Measurements from ENCODE around the gene KRT2. TPM values are rescaled to one million over a fixed set of nuclear protein-coding genes. Genes with fewer than 3 reads are reported as not detected.

The KRT2 gene
- total and polyA plus RNA-seq, 8 donors, result not detected

DNA sequence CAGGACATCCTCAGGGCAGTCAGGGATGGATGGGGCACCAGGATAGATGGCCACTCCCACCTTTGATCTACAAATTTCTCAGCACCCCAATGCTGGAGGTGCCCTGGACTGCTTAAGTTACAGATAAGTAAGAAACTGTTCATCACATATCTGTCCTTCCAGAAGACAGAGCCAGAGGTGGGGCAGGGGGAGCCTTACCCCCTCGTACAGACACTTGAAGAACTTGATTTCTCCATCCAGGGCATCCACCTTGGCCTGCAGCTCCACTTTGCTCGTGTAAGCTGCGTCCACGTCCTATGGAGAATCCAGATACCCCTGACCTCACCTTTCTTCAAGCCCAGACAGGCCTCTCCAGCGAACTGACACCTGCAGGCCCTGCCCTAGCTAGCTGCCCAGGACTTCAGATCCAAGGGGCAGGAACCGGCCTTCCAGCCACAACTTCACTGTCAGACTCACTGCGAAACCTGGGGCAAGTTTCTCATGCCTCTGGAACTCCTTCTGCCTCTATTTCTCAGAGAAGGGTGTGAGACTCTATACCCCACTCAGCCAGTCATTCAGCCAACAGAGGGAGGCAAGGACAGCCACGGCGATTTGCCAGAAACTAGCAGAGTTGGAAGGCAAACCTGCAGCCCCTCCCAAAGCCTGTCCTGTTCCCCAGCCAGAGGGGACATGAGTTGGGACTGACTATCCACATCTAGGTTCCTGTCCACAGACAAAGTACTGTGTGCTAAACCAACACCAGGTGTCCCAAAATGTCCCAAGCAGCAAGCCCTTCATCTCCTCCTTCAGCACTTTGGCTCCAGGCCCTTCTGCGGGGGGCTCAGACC lies 37.4 kb downstream of the KRT2 start:
- no peaks in the 10 kb centered on the region for H3K36me3 ChIP-seq
- intact Hi-C loops (cut with DNase I; ENCODE audit: low total_unique reads), result no loop called here

DNA sequence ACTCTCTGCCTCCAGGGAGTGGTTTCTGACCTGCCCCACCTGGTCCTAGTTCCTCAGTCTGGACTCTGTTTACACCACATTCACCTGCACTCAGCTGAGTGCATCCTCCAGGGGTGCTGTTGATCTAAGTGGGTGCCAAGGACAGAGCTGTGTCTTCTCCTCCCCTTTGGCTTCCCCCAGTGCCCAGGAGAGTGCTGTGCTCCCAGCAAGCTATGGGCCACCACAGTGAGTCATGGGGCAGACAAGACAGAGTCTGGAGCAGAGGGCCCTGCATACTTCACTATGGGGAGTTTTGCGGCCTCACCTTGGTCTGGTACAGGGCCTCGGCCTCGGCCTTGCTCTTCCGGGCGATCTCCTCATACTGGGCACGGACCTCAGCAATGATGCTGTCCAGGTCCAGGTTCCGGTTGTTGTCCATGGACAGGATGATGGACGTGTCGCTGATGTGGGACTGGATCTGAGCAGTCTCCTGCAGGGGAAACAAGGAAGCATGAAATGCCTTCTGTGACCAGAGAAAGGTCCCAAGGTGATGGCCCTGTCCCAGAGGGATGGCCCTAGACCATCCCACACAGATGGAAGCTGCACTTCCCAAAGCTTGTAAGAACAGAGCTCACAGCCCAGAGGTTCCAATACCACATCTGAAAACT lies 38.5 kb downstream of the KRT2 start:
- 87 to 96% (median 92%) methylated on average over 9 of the region's 9 CpGs for WGBS, 5 donors
- H3K4me1 ChIP-seq, result no peaks in the 10 kb centered on the region
- intact Hi-C loops (cut with DNase I; ENCODE audit: low total_unique reads), result no loop called here
- no peak for DNase-seq
- no peaks in the 10 kb centered on the region for H3K36me3 ChIP-seq
- no peak for TF ChIP-seq POLR2AphosphoS5 (IDR thresholded peaks at IDR 0.05)
- no peak for TF ChIP-seq CTCF (IDR thresholded peaks at IDR 0.05)
- no peak for TF ChIP-seq POLR2A (IDR thresholded peaks at IDR 0.05)
- TF ChIP-seq EP300 (IDR thresholded peaks at IDR 0.05), result no peak
- no peak overlapping the region for H3K4me3 ChIP-seq
- H3K27me3 ChIP-seq, result peaks cover 0 to 58% (median 9%) of the 10 kb centered on the region in 3 donors
- no peaks in the 10 kb centered on the region for H3K9me3 ChIP-seq
- no peak overlapping the region for H3K27ac ChIP-seq

More for the DNA sequence above, 37.4 kb downstream of the KRT2 start:
- Histone ChIP-seq H3K9me3 (no peaks in the 10 kb centered on the region), H3K27ac (no peak overlapping the region), H3K27me3 (peaks cover 0 to 48% (median 9%) of the 10 kb centered on the region in 3 donors), H3K4me3 (no peak overlapping the region), H3K4me1 (no peaks in the 10 kb centered on the region)
- no peak for TF ChIP-seq POLR2AphosphoS5 (IDR thresholded peaks at IDR 0.05)
- TF ChIP-seq CTCF (IDR thresholded peaks at IDR 0.05), result no peak
- 78 to 92% (median 82%) methylated on average over 10 of the region's 10 CpGs for WGBS, 5 donors
- no peak for DNase-seq

GRCh38 chr12:52612431-52613383 lies 39.3 kb downstream of the KRT2 start:
- no peak for DNase-seq
- Histone ChIP-seq H3K4me1 (no peaks in the 10 kb centered on the region), H3K27ac (no peak overlapping the region), H3K27me3 (peaks cover 0 to 53% (median 9%) of the 10 kb centered on the region in 3 donors), H3K4me3 (no peak overlapping the region), H3K9me3 (no peaks in the 10 kb centered on the region), H3K36me3 (no peaks in the 10 kb centered on the region)
- intact Hi-C loops (cut with DNase I; ENCODE audit: low total_unique reads), result no loop called here
- WGBS, 5 donors, result 77 to 83% (median 78%) methylated on average over 5 of the region's 5 CpGs
- TF ChIP-seq CTCF (IDR thresholded peaks at IDR 0.05) (no peak), EP300 (IDR thresholded peaks at IDR 0.05) (no peak), POLR2AphosphoS5 (IDR thresholded peaks at IDR 0.05) (no peak), POLR2A (IDR thresholded peaks at IDR 0.05) (no peak)

DNA sequence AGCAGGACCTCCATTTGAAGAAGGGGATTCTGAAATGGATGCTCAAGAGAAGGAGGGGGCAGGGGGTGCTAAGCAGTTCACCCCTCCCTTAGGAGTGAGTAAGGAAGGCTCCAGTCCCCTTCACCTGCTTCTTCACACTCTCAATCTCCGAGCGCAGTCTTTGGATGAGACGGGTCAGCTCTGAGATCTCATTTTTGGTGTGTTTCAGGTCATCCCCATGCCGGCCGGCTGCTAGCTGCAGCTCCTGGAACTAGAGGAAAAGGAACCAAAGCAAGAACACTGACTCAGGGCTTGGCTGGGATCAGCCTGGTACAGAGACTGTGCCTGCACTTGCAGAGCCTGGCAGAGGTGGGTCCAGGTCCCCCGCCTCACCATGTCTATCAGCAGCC lies 40.9 kb downstream of the KRT2 start:
- Histone ChIP-seq H3K9me3 (no peaks in the 10 kb centered on the region), H3K4me3 (no peak overlapping the region), H3K36me3 (no peaks in the 10 kb centered on the region), H3K27ac (no peak overlapping the region), H3K27me3 (peaks cover 0 to 45% (median 9%) of the 10 kb centered on the region in 3 donors), H3K4me1 (no peaks in the 10 kb centered on the region)
- intact Hi-C loops (cut with DNase I; ENCODE audit: low total_unique reads), result no loop called here
- no peak for DNase-seq
- TF ChIP-seq EP300 (IDR thresholded peaks at IDR 0.05), result no peak
- no peak for TF ChIP-seq POLR2A (IDR thresholded peaks at IDR 0.05)
- TF ChIP-seq CTCF (IDR thresholded peaks at IDR 0.05), result no peak
- no peak for TF ChIP-seq POLR2AphosphoS5 (IDR thresholded peaks at IDR 0.05)
- WGBS, 5 donors, result 87 to 96% (median 94%) methylated on average over 6 of the region's 6 CpGs
